Panc1 (cell line): ENCODE measurements around the gene PTPRR. TPM values are rescaled to one million over a fixed set of nuclear protein-coding genes. Genes with fewer than 3 reads are reported as not detected.

Experiments used
- ATAC-seq: fragments of 200-7000 bp; cut with Tn5 transposase; 2 replicates; pipeline ENCODE4 v1.9.1; 2020; ENCODE audit warnings: mild to moderate bottlenecking, moderate library complexity
- BruUV-seq: library from RNA; stranded (reverse); fragments of 400-500 nt; replicated peaks from 2 replicates; lab custom pipeline; 2021; lab: Mats Ljungman, UMichigan
- CTCF ChIA-PET: fragments of 300-600 bp; sonication (Branson Sonifier 250); formaldehyde crosslinking; loops from one replicate; lab custom pipeline; 2022; ENCODE audit warnings: antibody characterized with exemption; lab: Charles Lee
- POLR2A ChIA-PET: fragments of 300-600 bp; sonication (Branson Sonifier 250); formaldehyde crosslinking; loops from one replicate; lab custom pipeline; 2022; ENCODE audit warnings: antibody characterized with exemption; lab: Charles Lee
- DNase-seq: peaks from one replicate; pipeline ENCODE4 v3.0.0-alpha.2; 2010; ENCODE audit warnings: low read depth, low spot score
- H3K27ac ChIP-seq: 2 replicates; pipeline ENCODE4 v1.5.1; 2011; ENCODE audit warnings: mild to moderate bottlenecking, low read length, inconsistent platforms
- H3K27me3 ChIP-seq: fragments of 200-500 bp; sonication (Bioruptor generic); 2 replicates; pipeline ENCODE4 v1.6.0; 2014; ENCODE audit warnings: low read length, inconsistent platforms; ENCODE audit not compliant: control insufficient read depth, insufficient read depth
- H3K36me3 ChIP-seq: fragments of 200-500 bp; sonication (Bioruptor generic); 2 replicates; pipeline ENCODE4 v1.5.1; 2014; ENCODE audit warnings: inconsistent platforms, mild to moderate bottlenecking, low read length, moderate library complexity; ENCODE audit not compliant: control insufficient read depth, insufficient read depth
- H3K4me1 ChIP-seq: 2 replicates; pipeline ENCODE4 v1.5.1; 2011; ENCODE audit warnings: inconsistent platforms, mild to moderate bottlenecking, low read length, moderate library complexity; ENCODE audit not compliant: control insufficient read depth, insufficient read depth
- H3K4me3 ChIP-seq, 2 experiments: 2 replicates each; pipeline ENCODE4 v1.5.1; 2011 to 2012; ENCODE audit warnings: low read depth in 2 of 2, low read length in 2 of 2, mild to moderate bottlenecking in 2 of 2, inconsistent platforms in 1 of 2, moderate library complexity in 1 of 2
- H3K9me3 ChIP-seq: fragments of 200-500 bp; sonication (Bioruptor generic); 2 replicates; pipeline ENCODE4 v1.5.1; 2014; ENCODE audit warnings: low read depth, mild to moderate bottlenecking, inconsistent platforms, low read length, moderate library complexity; ENCODE audit not compliant: control insufficient read depth, insufficient read depth
- CTCF ChIP-seq: fragments of 450-650 bp; IDR thresholded peaks from 2 replicates; pipeline ENCODE4 v1.5.1; 2017; ENCODE audit warnings: mild to moderate bottlenecking
- POLR2AphosphoS5 ChIP-seq: IDR thresholded peaks from 2 replicates; pipeline ENCODE4 v1.6.1; 2012; ENCODE audit warnings: mild to moderate bottlenecking, low read depth, low read length, moderate library complexity
- REST ChIP-seq, 2 experiments: IDR thresholded peaks; 2 replicates each; pipeline ENCODE4 v1.6.1; 2011 to 2012; ENCODE audit warnings: low read depth in 2 of 2, control low read depth in 1 of 2, low read length in 1 of 2, mild to moderate bottlenecking in 1 of 2, moderate library complexity in 1 of 2; ENCODE audit not compliant: insufficient read depth in 1 of 2
- SIN3A ChIP-seq: IDR thresholded peaks from 2 replicates; pipeline ENCODE4 v1.6.1; 2012; ENCODE audit warnings: low read depth, mild to moderate bottlenecking, low read length, moderate library complexity, borderline replicate concordance; ENCODE audit not compliant: insufficient read depth
- TCF7L2 ChIP-seq: IDR thresholded peaks from 2 replicates; pipeline ENCODE4 v1.6.1; 2011; ENCODE audit warnings: mild to moderate bottlenecking, low read depth, low read length, inconsistent platforms
- in situ Hi-C: cut with HindIII; loops from 2 replicates; pipeline ENCODE4 v1.10.0; 2016; ENCODE audit warnings: low sequenced_read_pairs, low pct_unique_long_range_greater_than_20kb
- intact Hi-C: fragments of 100-400 bp; cut with micrococcal nuclease; formaldehyde crosslinking; loops from one replicate; pipeline ENCODE4 v1.10.0; 2022; ENCODE audit not compliant: unreplicated experiment
- total RNA-seq: library from RNA; stranded (reverse); gene quantifications from one replicate; pipeline ENCODE4 v1.2.1, GENCODE V29; 2021; ENCODE audit not compliant: unreplicated experiment

Gene PTPRR
- total RNA-seq, 1 experiment from 2014 or later = not detected

GRCh38 chr12:70648831-70649230 lies 271.7 kb downstream of the PTPRR start:
- H3K36me3 ChIP-seq = no peaks in the 10 kb centered on the region
- H3K4me1 ChIP-seq = no peaks in the 10 kb centered on the region; the same call in 1 of the 2 replicates
- POLR2A ChIA-PET = no interaction called here
- CTCF ChIA-PET = no interaction called here
- no peaks in the 10 kb centered on the region for H3K9me3 ChIP-seq
- no peak overlapping the region for H3K4me3 ChIP-seq
- no peak overlapping the region for H3K27ac ChIP-seq
- intact Hi-C loops = no loop called here
- no TSS peak for BruUV-seq
- no peak for TF ChIP-seq TCF7L2
- no peak for ATAC-seq
- no peak for DNase-seq
- no peaks in the 10 kb centered on the region for H3K27me3 ChIP-seq
- in situ Hi-C loops = no loop called here

GRCh38 chr12:70648191-70648590 lies 272.3 kb downstream of the PTPRR start:
- ChIA-PET CTCF (no interaction called here), POLR2A (no interaction called here)
- no TSS peak for BruUV-seq
- H3K27ac ChIP-seq = no peak overlapping the region
- DNase-seq (no peak), ATAC-seq (no peak)
- H3K9me3 ChIP-seq = no peaks in the 10 kb centered on the region
- TF ChIP-seq POLR2AphosphoS5 (no peak), SIN3A (no peak), REST (IDR thresholded peaks at IDR 0.05; ENCODE audit: insufficient read depth in 1 of 2, low read depth in 2 of 2, low read length in 1 of 2) (no peak), CTCF (no peak), TCF7L2 (no peak)
- H3K27me3 ChIP-seq = no peaks in the 10 kb centered on the region
- no peaks in the 10 kb centered on the region for H3K36me3 ChIP-seq
- H3K4me3 ChIP-seq = no peak overlapping the region
- in situ Hi-C loops (no loop called here), intact Hi-C loops (no loop called here)
- H3K4me1 ChIP-seq = no peaks in the 10 kb centered on the region; the same call in 1 of the 2 replicates

- H3K9me3 ChIP-seq = no peaks in the 10 kb centered on the region
- DNase-seq (no peak), ATAC-seq (no peak)
- H3K27me3 ChIP-seq = no peaks in the 10 kb centered on the region
- no peak overlapping the region for H3K4me3 ChIP-seq
- no peaks in the 10 kb centered on the region; the same call in 1 of the 2 replicates for H3K4me1 ChIP-seq
- H3K27ac ChIP-seq = no peak overlapping the region
- intact Hi-C loops (no loop called here), in situ Hi-C loops (no loop called here)
- no peaks in the 10 kb centered on the region for H3K36me3 ChIP-seq
- CTCF ChIA-PET = no interaction called here
- TF ChIP-seq REST (IDR thresholded peaks at IDR 0.05; ENCODE audit: insufficient read depth in 1 of 2, low read depth in 2 of 2, low read length in 1 of 2) = no peak
- TF ChIP-seq TCF7L2 = no peak
- TF ChIP-seq POLR2AphosphoS5 = no peak
- TF ChIP-seq CTCF = no peak
- no peak for TF ChIP-seq SIN3A
- POLR2A ChIA-PET = no interaction called here
- BruUV-seq = no TSS peak
These were observed 273.7 kb downstream of the PTPRR start for GRCh38 chr12:70646850-70647249.
